Sigmoid colon (tissue), 4 donors: ENCODE measurements around the gene FBXO34.

Experiments used
- POLR2AphosphoS5 ChIP-seq, 4 donors: sonication (generic); formaldehyde crosslinking; IDR thresholded peaks; one replicate each; pipeline ENCODE4 v1.6.1; 2017; ENCODE audit warnings: antibody characterized with exemption in 4 of 4
- TF ChIP-seq, protein P1 (sequence below), 4 experiments: fragments of 450-650 bp in 3 of 4; fragments of 200-600 bp in 1 of 4; IDR thresholded peaks; one replicate each; pipeline ENCODE4 v1.5.1; 2016 to 2019; ENCODE audit warnings: antibody characterized with exemption in 4 of 4, mild to moderate bottlenecking in 3 of 4, moderate library complexity in 2 of 4

DNA sequence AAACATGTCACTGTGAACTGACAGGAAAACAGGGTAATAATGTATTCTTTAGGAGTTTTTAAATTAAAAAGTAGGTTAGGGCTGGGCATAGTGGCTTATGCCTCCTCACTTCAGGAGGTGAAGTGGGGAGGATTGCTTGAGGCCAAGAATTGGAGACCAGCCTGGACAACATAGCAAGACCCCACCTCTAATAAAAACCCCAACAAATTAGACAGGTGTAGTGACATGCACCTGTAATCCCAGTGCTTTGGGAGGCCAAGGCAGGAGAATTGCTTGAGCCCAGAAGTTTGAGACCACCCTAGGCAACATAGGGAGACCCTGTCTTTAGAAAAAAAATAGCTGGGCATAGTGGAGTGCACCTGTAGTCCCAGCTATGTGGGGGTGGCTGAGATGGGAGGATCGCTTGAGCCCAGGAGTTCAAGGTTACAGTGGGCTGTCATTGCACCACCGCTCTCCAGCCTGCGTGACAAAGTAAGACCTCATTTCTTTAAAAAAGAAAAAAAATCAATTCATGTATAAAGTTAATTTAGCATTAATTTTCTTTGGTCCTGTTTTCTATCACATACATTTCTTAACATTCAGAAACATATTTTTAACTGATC lies 20.4 kb downstream of the FBXO34 start:
- TF ChIP-seq, protein P1, sequence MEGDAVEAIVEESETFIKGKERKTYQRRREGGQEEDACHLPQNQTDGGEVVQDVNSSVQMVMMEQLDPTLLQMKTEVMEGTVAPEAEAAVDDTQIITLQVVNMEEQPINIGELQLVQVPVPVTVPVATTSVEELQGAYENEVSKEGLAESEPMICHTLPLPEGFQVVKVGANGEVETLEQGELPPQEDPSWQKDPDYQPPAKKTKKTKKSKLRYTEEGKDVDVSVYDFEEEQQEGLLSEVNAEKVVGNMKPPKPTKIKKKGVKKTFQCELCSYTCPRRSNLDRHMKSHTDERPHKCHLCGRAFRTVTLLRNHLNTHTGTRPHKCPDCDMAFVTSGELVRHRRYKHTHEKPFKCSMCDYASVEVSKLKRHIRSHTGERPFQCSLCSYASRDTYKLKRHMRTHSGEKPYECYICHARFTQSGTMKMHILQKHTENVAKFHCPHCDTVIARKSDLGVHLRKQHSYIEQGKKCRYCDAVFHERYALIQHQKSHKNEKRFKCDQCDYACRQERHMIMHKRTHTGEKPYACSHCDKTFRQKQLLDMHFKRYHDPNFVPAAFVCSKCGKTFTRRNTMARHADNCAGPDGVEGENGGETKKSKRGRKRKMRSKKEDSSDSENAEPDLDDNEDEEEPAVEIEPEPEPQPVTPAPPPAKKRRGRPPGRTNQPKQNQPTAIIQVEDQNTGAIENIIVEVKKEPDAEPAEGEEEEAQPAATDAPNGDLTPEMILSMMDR (IDR thresholded peaks at IDR 0.05), result no peak
- TF ChIP-seq POLR2AphosphoS5 (IDR thresholded peaks at IDR 0.05), result no peak
